IPS-NIHi7 (cell line): ENCODE results near the gene MACROH2A2.
"Not testable (repeated sequence)": the region's sequence is repeated elsewhere in the genome, so short reads cannot be mapped to it uniquely, and the experiment has no call there.

ENCODE experiments used
- DNase-seq: peaks from one replicate; pipeline ENCODE4 v3.0.0; 2012; ENCODE audit warnings: mixed read lengths; ENCODE audit errors: extremely low spot score

MACROH2A2 gene

GRCh38 chr10:70158113-70158512, 105.5 kb downstream of the MACROH2A2 start:
- DNase-seq, result no peak

GRCh38 chr10:70159366-70159765, 106.7 kb downstream of the MACROH2A2 start:
- not testable (repeated sequence) for DNase-seq

- no peak for DNase-seq
Observed at GRCh38 chr10:70160798-70161197, 108.2 kb downstream of the MACROH2A2 start.
